HG02763 (cell line): ENCODE measurements around the gene C21orf58.
A peak's percentile ranks its signal among the peaks of the same experiment; 100 is the strongest.

Experiments
- ATAC-seq: cut with Tn5 transposase; IDR thresholded peaks from one replicate; pipeline ENCODE4 v1.9.1; 2021; ENCODE audit warnings: mild to moderate bottlenecking, moderate library complexity; ENCODE audit not compliant: unreplicated experiment

Gene C21orf58

DNA sequence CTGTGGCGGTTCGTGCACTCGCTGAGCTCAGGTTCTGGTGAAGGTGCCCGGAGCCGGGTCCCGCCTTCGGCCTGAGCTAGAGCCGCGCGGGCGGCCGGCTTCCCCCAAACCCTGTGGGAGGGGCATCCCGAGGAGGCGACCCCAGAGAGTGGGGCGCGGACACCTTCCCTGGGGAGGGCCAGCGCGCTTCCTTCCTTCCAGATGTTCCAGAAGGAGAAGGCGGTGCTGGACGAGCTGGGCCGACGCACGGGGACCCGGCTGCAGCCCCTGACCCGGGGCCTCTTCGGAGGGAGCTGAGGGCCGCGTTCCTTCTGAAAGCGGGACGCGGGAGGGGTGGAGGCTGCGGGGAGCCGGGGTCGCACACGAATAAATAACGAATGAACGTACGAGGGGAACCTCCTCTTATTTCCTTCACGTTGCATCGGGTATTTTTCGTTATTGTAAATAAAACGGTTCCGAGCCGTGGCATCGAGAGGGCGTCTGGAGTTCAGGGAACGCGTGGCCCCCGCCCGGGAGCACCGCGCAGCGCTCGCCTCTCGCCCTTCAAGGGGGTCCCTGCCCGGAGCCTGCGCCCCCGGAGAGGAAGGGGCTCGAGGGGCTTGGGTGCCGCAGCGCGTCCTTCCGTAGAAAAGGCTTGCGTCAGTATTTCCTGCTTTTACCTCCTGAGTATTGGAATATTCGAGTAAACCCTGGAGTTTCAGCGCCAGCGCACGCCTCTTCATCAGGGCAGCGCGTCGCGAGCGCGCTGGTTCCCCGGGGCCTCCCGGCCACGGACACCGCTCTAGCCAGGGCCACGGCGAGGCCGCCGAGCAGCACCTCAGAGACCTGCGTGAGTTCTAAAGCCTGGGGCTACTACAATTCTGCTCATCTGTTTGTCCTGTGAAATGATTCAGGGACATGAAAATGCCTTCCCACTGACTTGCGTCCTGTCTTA, 26.1 kb downstream of the C21orf58 start:
- no peak for ATAC-seq

DNA sequence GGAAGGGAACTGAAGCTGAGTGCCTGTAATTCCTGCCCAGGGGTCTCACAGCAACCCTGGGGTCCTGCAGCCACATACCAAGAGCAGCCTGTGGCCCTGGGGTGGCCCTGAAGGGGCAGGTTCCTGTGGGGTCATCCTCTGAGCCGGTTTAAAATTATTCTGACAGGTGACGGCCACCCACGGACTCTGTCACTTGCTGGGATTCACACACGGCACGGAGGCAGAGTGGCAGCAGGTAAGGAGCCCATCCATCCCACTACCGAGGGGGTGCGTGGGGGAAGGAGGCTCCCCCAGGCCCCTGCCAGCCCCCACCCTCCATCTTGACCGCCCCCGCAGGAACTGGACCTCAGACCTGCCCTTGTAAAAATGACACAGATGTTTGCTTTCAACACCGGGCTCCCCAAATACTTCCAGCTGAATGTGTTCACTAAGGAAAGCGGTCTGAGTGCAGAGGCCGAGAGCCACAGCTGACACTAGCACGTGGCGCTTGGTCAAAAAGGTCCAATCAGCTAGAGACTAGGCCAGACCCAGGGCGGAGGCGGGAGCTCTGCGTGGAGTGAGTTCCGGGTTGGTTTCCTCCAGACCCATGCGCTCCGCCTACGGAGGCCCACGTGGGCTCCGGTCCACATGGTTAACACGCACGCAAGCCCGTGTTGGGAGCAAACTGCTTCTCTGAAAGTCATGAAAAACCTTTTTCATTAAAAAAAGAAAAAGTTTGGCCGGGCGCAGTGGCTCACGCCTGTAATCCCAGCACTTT, 27.5 kb downstream of the C21orf58 start:
- ATAC-seq, result no peak

DNA sequence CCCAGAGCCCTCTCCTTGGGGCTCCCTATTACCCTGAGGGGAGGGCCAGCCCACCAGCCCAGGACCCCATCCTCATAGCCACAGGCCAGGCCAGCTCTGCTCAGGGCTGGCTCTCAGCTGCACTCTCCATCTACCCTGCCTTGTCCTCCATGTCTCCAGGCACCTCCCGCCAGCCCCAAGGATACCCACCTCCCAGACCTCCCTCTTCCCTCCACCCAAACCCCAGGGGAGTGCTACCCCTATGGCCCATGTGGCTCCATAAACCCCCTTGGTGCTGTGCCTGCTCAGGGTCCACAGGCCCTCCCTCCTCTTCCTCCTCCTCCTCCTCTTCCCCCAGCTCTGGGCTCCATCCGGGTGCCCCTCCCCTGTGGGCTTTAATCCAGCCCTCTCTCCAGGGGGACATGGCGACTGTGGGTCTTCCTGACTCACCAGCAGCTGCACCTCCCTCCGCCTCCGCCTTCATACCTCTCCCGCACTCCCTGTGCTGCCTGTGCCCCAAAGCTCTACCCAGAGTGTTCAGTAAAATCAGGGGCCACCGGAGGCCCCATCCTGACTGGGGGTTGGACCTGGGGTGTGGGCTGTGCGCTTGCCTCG, 28.4 kb downstream of the C21orf58 start:
- ATAC-seq, result no peak

DNA sequence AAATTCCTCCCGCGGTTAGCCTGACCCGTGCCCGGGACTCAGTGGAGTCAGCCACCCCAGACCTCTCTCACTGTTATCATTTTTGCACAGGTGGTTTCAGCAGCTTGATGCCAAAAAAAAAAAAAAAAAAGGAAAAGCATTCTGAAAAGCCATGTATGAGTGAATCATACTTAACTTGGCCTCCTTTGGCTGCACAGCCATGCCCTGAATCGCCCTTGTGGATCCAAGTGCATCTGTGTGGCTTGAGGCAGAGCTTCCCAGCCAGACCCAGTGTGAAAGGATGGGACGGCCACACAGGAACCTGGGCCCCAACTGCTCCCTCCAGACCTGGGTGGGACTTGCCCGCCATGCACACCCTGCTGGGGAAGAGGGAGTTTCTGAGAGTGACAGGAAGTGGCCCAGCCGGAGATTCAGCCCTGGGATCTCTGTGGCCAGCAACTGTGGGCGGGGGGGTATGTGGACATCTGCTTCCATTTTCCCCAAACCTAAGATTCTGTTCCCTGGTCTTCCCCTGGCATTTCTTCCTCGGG, 29.0 kb downstream of the C21orf58 start:
- no peak for ATAC-seq

DNA sequence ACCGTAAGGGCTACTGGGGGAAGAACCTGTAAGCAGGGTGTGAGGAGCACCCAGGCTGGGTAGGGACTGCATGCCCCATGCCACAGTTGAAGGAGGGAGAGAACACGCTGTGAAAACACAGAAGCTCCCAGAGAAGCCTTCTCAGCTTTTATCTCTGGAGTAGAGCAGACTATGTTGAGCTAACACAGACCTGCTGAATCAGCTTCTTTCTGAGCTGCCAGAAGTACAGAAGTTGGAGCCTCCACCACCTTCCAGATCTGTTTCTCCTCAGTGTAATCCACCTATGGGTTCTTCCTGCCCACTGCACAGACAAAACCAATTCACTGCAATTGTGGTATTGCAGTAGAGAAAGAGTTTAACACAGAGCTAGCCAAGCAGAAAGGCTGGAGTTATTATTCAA, 32.1 kb downstream of the C21orf58 start:
- ATAC-seq, result no peak

DNA sequence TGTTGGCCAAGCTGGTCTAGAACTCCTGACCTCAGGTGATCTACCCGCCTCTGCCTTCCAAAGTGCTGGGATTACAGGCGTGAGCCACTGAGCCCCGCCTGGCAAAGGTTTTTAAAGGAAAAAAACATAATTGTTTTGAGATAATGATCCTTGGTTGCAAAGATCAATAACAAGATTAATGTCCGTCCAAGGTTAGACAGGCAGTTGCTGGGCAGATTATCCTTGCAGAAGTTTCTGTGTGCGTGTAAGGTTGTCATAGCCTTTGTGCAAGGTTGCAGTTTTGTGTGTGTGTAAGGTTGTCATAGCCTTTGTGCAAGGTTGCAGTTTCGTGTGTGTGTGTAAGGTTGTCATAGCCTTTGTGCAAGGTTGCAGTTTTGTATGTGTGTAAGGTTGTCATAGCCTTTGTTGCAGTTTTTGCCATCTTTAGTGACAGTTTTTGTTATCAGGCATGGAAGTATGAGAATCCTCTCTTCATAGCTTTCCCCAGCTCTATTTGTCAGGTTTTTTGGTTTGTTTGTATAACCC, 34.0 kb downstream of the C21orf58 start:
- no peak for ATAC-seq

DNA sequence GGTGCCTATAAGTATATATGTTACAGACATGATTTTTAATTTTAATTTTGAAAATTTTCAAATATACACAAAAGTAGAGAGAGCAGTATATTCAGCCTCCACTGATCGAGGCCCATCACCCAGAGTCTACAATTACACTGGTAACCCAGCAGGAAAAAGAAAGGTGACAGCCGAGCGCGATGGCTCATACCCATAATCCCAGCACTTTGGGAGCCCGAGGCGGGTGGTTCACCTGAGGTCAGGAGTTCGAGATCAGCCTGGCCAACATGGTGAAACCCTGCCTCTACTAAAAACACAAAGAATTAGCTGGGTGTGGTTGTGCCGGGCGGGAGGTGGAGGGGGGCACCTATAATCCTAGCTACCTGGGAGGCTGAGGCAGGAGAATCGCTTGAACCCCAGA, 36.1 kb downstream of the C21orf58 start:
- ATAC-seq, result no peak

DNA sequence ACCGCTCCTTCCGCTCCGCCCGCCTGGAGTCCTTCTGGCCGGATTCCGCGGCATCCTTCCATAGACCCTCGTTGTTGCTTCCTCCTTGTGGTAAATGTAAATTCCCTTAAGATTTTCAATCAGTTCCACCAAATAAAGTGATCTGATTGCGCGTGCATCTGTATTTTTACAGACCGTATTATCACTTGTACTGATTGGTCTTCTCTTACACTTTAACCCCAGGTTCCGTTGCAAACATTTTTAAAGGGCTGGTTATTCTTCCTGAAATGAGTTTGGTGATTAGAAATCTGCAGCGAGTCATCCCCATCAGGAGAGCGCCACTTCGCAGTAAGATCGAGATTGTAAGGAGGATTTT, 37.0 kb downstream of the C21orf58 start:
- ATAC-seq, result no peak

DNA sequence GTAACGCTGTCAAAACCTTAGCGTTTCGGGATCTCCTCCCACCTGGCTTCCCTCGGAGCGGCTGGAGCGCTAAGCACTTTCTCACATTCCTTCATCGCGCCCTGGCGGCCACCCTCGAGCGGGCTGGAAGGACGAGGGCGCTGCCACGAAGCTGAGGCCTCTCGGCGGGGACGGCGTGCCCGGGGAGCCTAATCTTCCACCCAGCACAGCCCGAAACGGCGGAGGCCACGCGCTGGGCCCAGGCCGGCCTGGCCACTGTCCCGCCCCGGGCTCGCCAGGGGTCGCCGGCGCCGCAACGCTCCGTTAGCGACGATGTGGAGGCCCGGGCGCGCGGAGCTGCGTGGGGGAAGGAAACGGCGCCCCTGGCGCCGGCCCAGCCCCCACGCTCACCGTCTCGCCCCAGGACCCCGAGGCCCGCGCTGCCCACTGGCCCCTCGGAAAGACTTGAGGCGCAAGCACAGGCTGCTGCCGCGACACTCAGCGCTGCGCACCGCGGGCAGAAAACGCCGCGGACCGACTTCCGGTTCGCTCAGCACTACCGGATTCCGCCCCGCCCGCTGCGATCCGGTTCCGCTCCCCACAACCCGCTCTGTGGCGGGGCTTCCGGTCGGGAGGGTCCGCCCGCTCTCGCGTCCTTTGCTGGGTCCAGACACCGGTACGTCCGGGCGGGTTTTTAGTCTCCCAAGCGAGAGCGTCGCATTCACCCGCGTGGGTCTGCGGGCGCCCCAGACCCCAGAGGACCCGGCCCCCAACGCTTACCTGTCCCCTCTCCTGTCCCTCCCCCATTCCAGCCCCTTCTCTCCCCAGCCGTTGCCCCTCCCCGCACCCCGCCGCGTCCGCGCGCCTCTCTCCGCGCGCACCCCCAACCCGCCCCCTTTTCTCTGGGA, 37.7 kb downstream of the C21orf58 start, which contains the start of gene YBEY:
YBEY (plus strand) TSS at position 582 of the 887 bp plus-strand sequence. CDS start 572 bp downstream, outside the sequence.
- ATAC-seq, result peak; percentile 84

DNA sequence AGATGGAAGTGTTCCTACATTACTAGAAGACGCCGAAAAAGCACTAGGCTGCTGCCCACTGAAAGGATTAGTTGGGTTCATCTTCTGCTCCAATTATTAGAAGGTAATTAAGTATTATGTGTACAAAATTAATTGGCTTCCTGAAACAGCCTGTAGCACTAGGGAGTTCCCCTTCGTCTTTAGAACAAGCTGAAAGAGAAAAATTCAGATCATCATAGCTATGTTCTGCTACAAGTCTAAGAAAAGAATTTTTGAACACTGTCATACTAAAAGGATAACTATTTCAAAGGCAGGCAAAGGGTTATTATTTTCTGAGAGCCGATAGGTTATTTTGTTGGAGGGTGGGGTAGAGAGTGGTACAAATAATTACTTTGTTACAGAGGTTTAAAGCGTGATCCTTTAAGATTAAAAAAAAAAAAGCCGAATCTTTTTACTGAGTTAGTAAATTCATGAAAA, 38.4 kb downstream of the C21orf58 start, which contains the start of gene MCM3AP:
MCM3AP (minus strand) TSS at position 406 of the 456 bp plus-strand sequence; CDS start at position 81, 325 bp downstream.
- no peak for ATAC-seq

DNA sequence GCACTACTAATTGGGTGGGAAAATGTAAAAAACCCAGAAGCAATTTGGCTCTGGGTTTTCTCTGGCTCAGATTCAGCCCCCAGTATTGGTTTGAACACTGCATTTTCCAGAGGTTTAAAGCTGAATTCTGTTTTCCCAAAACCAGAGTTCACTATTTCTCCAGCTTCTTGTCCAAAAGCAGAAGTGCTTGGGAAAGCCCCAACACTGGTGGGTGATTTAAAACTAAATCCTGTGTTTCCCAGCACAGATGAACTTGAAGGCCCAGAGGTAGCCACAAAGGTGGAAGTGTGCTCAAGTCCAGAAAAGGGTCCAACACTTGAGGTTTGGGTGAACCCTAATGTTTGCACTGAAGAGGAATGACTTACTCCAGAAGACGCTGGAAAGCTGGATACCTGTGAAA, 38.9 kb downstream of the C21orf58 start:
- no peak for ATAC-seq

DNA sequence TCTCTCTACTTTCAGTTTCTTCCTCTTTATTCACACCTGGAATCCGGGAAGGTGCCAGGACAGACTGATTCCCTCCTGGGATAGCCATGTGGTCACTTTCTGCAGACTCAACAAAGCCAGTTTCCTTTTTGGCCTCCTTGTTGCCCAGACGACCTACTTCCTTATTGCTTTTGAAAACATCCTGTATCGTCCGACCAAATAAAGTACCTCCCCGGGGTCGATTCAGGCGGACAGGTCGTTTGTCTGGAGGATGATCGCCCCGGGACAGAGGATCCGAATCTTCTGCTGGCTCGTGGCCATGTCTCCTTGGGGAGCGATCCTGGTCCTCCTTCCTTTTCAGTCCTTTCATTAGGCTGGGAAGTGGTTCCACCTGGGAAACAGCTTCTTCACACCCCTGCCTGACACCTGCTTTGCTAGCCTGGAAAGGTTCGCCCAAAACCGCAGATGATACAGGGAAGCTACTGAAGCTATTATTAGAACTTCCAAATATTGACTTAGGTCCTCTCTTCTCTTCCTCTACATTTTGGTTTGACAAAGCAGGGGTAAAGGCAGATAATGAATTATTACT, 39.5 kb downstream of the C21orf58 start:
- no peak for ATAC-seq

DNA sequence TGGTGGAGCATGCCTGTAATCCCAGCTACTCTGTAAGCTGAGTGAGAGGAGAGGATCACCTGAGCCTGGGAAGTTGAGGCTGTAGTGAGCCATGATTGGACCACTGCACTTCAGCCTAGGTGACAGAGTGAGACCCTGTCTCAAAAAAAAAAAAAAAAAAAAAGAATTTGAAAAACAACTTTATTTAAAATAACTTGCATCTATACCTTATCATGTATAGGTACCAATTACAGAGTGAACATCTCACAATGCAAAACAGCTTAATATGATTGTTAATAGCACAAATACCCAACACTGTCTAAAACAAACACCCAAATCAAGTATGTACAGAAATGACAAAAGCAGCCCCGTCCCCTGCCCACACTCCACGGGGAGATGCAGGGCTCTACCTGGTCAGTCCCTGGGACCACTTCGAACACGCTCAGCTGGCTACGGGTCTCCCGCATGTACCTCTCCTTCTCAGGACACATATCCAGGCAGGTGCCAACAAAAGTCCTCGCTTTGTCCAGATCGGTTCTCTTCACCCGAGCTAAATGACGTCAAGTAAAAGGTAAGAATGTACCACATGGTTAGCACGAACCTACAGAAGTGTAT, 48.8 kb downstream of the C21orf58 start:
- ATAC-seq, result no peak

DNA sequence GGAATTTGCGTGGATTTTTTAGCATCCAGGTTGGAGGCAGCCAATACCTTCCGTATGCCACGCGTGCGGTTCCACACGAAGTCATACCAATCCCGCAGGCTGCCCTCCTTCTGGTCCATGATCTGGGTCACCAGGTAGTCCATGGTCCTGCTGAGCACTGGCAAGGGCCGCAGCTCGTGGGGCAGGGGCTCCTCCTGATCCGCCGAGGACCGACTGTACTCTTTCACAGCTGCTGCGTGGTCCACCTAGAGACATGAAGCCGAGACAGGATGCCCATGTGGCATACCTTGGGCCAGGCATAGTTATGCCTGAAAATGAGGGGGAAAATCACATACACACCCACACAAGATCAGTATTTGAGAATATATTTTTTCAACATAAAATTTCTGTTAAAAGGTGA, 50.3 kb downstream of the C21orf58 start:
- ATAC-seq, result no peak

DNA sequence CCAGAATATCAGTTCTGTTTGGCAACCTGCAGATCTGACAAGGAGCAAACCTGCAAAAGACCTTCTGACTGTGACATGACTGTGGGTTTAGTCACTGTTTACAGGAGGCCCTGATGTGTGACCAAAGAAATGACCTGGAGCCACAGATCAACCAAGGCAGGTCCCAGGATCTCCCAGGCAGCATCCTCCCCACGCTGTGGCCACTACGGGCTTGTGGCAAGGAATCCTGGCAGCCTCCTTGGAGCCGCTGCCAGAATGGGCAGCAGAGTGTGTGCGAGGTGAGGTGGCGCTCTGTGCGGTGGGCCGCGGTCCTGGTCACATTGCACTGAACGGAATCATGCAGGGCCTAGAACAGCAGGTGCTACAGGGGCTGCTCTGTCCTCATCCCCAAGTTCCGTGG, 54.2 kb downstream of the C21orf58 start:
- ATAC-seq, result no peak

DNA sequence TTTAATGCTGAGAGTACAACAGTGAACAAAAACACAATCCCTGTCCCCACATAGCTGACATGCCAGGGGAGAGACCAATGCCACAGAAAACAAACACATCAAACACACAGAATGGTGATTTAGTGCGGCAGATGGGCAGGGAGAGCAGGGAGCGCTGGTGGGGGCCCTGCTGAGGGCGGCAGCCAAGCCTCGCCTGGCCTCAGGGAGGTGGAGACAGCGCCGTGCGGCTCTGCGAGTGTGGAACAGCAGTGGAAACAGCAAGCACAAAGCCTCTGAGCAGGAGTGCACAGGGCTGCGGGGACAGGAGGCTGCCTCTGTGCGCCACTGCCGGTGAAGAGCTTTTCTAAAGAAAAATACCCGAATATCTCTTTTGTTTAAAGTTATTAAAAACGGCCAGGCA, 55.3 kb downstream of the C21orf58 start:
- ATAC-seq, result no peak

DNA sequence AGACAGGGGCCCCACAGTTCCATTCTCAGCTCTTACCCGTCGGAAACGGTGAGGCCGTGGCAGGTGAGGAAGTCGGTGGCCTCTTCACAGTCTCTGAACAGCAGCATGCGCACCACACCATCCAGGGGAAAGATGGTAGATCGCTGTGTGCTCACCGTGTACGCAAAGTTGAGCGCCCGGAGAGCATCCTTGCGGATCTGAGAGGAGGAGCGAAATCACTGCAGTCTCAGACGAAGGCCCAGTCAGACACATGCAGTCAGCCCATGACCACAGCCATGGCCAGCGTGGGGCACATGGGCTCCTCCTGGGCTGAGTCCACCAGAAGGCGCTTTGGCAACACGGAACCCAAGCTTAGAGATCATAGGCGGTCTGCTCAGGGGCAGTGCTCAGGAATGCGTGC, 56.7 kb downstream of the C21orf58 start:
- no peak for ATAC-seq

DNA sequence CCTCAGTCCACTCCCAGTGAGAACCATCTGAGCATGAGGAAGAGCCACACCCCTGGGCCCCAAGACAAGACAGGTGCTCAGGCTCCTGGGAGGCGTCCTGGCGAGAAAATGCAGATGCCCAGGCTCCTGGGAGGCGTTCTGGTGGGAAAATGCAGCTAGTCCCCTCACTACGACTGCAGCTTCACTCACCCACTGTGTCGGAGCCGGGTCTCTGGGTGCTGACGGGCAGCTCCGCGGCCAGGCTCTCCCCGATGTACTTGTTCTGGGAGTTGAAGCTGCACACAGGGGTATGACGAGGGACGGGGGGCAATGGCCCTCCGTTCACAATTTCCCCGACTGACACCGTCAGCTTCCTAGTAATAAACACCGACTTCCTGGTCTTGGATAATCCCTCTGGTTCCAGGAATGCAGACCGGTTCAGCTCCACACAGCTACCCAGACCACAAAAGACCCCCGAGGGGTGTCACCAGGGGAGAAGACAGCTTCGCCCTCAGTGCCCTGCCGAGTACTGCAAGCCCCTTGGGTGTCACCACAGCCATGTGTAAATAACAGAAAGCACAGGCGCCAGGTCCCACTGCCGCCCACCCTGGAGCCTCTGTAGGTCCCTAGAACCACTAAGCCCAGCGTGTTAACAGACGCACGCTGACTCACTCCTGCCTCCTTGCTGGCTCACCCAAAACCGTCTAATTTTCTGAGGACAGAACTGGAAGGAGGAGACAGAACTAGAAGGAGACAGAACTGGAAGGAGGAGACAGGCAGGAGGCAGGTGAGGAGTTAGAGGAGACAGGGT, 57.7 kb downstream of the C21orf58 start:
- ATAC-seq, result no peak
